B cell (primary cell): ENCODE measurements around the gene VWA7.

Experiments
- CTCF ChIP-seq: fragments of 200-600 bp; IDR thresholded peaks from one replicate; pipeline ENCODE4 v1.8.0; 2022; ENCODE audit warnings: antibody characterized with exemption, mild to moderate bottlenecking
- EZH2 ChIP-seq: IDR thresholded peaks from 2 replicates; pipeline ENCODE4 v1.6.1; 2012; ENCODE audit warnings: borderline replicate concordance, low read depth, mild to moderate bottlenecking, moderate library complexity, low read length; ENCODE audit not compliant: insufficient read depth, poor library complexity, severe bottlenecking

GRCh38 chr6:31730631-31731086 lies 46.5 kb downstream of the VWA7 start:
- no peak for TF ChIP-seq CTCF
- no peak for TF ChIP-seq EZH2
